ENCODE measurements around the gene RTN4R. TPM values are rescaled to one million over a fixed set of nuclear protein-coding genes. Genes with fewer than 3 reads are reported as not detected.

Gene RTN4R
- total and polyA plus RNA-seq, 2 of the 13 experiments (the other 11 are each of a cell fraction or from before 2014, with no cell fraction given): 0.22 to 0.77 TPM

GRCh38 chr22:20276468-20276867 lies 8.3 kb upstream of the RTN4R start:
- intact Hi-C loops (cut with micrococcal nuclease; ENCODE audit: unreplicated experiment) (no loop called here), in situ Hi-C loops (cut with HindIII; ENCODE audit: extremely low pct_ligation_motif_present, low pct_unique_long_range_greater_than_20kb) (loop anchor here (25.0 kb wide), 1 partner anchor 1314 kb away; no protein-coding TSS in a partner anchor)
- 2% methylated on average over 4 of the region's 7 CpGs for WGBS (ENCODE audit: low lambda C conversion rate)
- BruUV-seq (replicated peaks): no TSS peak
- no peak overlapping the region for H3K4me3 ChIP-seq (replicated peaks in 1 of 3; ENCODE audit: insufficient read depth in 1 of 3, low read depth in 2 of 3, low read length in 3 of 3)
- H3K79me2 ChIP-seq (ENCODE audit: insufficient read depth, low read length): no peaks in the 10 kb centered on the region
- DNase-seq (ENCODE audit: low spot score) (no peak), ATAC-seq (no peak), FAIRE-seq (no peak)
- H2AFZ ChIP-seq (ENCODE audit: low read length): no peak overlapping the region
- TF ChIP-seq MEIS2 (CRISPR knock-in tag; IDR thresholded peaks at IDR 0.05) (no peak), TOE1 (CRISPR knock-in tag; IDR thresholded peaks at IDR 0.05) (no peak), ZNF589 (CRISPR knock-in tag; conservative IDR thresholded peaks at IDR 0.05) (no peak), MBNL3 (CRISPR knock-in tag; conservative IDR thresholded peaks at IDR 0.05) (no peak)
- H3K9me3 ChIP-seq (ENCODE audit: low read length): no peaks in the 10 kb centered on the region
- no peak overlapping the region for H3K4me2 ChIP-seq (ENCODE audit: low read depth, low read length)
- CTCF ChIA-PET (ENCODE audit: low intra/inter-chr PET ratio, low total read pairs): no interaction called here
- POLR2A ChIA-PET: no interaction called here
- H3K4me1 ChIP-seq (ENCODE audit: insufficient read depth, low read length): no peaks in the 10 kb centered on the region
- H4K20me1 ChIP-seq (ENCODE audit: insufficient read depth, low read length): no peaks in the 10 kb centered on the region
- H3K9ac ChIP-seq (ENCODE audit: insufficient read depth, low read depth, low read length): no peak overlapping the region
- peaks cover 4 to 51% of the 10 kb centered on the region in 2 experiments; a peak in 4 of 5 replicates for H3K27me3 ChIP-seq (ENCODE audit: control insufficient read depth in 1 of 2, insufficient read depth in 2 of 2, low read length in 2 of 2)
- H3K36me3 ChIP-seq (replicated peaks in 1 of 2; ENCODE audit: control insufficient read depth in 1 of 2, insufficient read depth in 2 of 2, low read length in 2 of 2): no peaks in the 10 kb centered on the region
- H3K27ac ChIP-seq (ENCODE audit: extremely low read length, insufficient read depth, low read length): no peak overlapping the region

GRCh38 chr22:20275836-20276235 lies 7.7 kb upstream of the RTN4R start:
- no peak for TF ChIP-seq CBFB (CRISPR knock-in tag; IDR thresholded peaks at IDR 0.05)
- TF ChIP-seq GABPB1 (CRISPR knock-in tag; IDR thresholded peaks at IDR 0.05): no peak
- no peak for TF ChIP-seq TFDP1 (CRISPR knock-in tag; IDR thresholded peaks at IDR 0.05; ENCODE audit: borderline replicate concordance)
- no peak for TF ChIP-seq HIC2 (CRISPR knock-in tag; IDR thresholded peaks at IDR 0.05; ENCODE audit: low read depth)
- TF ChIP-seq CREBL2 (CRISPR knock-in tag; IDR thresholded peaks at IDR 0.05; ENCODE audit: borderline replicate concordance): no peak
- no peak for TF ChIP-seq ZNF512 (CRISPR knock-in tag; IDR thresholded peaks at IDR 0.05)
- no peak overlapping the region for H3K9ac ChIP-seq (ENCODE audit: insufficient read depth, low read depth, low read length)
- BruUV-seq (replicated peaks): no TSS peak
- DNase-seq (ENCODE audit: low spot score) (no peak), FAIRE-seq (no peak), ATAC-seq (no peak)
- ChIA-PET CTCF (ENCODE audit: low intra/inter-chr PET ratio, low total read pairs) (no interaction called here), POLR2A (no interaction called here)
- in situ Hi-C loops (cut with HindIII; ENCODE audit: extremely low pct_ligation_motif_present, low pct_unique_long_range_greater_than_20kb): loop anchor here (25.0 kb wide), 1 partner anchor 1314 kb away; no protein-coding TSS in a partner anchor
- H3K79me2 ChIP-seq (ENCODE audit: insufficient read depth, low read length): no peaks in the 10 kb centered on the region
- 43% methylated on average over 13 of the region's 13 CpGs for WGBS (ENCODE audit: low lambda C conversion rate)
- peaks cover 8 to 53% of the 10 kb centered on the region in 2 experiments; a peak in 4 of 5 replicates for H3K27me3 ChIP-seq (ENCODE audit: control insufficient read depth in 1 of 2, insufficient read depth in 2 of 2, low read length in 2 of 2)
- no peak overlapping the region for H2AFZ ChIP-seq (ENCODE audit: low read length)
- no peaks in the 10 kb centered on the region for H3K9me3 ChIP-seq (ENCODE audit: low read length)
- intact Hi-C loops (cut with micrococcal nuclease; ENCODE audit: unreplicated experiment): no loop called here
- H4K20me1 ChIP-seq (ENCODE audit: insufficient read depth, low read length): no peaks in the 10 kb centered on the region
- H3K4me3 ChIP-seq (replicated peaks in 1 of 3; ENCODE audit: insufficient read depth in 1 of 3, low read depth in 2 of 3, low read length in 3 of 3): no peak overlapping the region
- H3K27ac ChIP-seq (ENCODE audit: extremely low read length, insufficient read depth, low read length): no peak overlapping the region
- H3K4me1 ChIP-seq (ENCODE audit: insufficient read depth, low read length): no peaks in the 10 kb centered on the region
- no peak overlapping the region for H3K4me2 ChIP-seq (ENCODE audit: low read depth, low read length)
- H3K36me3 ChIP-seq (replicated peaks in 1 of 2; ENCODE audit: control insufficient read depth in 1 of 2, insufficient read depth in 2 of 2, low read length in 2 of 2): no peaks in the 10 kb centered on the region

Measured in HepG2 (cell line).